ENCODE measurements around the gene SLC6A13.

SLC6A13 gene

DNA sequence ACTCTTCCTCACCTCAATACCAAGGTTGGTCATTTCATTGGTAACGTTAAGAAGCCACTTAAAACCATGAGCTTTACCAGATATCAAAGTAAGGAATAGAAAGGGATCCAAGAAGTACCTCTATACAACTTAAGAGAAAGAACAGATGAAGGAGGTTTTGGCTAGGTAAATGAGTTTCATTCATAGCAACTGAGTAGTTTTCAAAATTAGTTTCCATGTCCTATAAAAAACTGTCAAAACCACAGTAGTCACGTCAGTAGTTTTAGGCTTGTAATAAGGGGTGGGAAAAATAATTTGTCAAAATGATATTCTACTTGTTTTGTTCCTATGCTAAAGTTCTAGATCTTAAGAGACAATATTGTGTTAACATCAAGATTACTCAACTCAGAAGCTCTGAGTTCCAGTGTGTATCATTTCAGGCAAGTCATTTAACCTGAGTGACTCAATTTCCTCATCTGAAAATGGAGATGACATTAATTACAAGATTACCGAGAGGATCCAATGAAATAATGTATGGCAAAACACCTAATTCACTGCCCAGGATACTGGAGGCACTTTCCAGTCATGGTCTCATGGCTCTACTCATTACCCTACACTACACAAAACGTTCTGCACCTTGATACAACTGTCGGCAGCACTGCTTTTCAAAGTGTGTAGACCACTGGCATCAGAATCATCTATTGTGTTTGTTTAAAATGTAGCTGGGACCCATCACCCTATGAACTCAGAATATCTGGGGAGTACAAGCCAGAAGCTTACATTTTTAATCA is 24.1 kb upstream of the SLC6A13 start:
- H3K9me3 Mint-ChIP-seq: no peaks in the 10 kb centered on the region
- no peak overlapping the region for H3K4me3 Mint-ChIP-seq
- no peak overlapping the region for H3K27ac Mint-ChIP-seq
- no peak for DNase-seq
- peaks cover 65% of the 10 kb centered on the region for H3K36me3 Mint-ChIP-seq (ENCODE audit: low read depth)
- no peaks in the 10 kb centered on the region for H3K27me3 Mint-ChIP-seq (ENCODE audit: low read depth, poor library complexity)
- H3K4me1 Mint-ChIP-seq: no peaks in the 10 kb centered on the region
- TF ChIP-seq, protein P1, sequence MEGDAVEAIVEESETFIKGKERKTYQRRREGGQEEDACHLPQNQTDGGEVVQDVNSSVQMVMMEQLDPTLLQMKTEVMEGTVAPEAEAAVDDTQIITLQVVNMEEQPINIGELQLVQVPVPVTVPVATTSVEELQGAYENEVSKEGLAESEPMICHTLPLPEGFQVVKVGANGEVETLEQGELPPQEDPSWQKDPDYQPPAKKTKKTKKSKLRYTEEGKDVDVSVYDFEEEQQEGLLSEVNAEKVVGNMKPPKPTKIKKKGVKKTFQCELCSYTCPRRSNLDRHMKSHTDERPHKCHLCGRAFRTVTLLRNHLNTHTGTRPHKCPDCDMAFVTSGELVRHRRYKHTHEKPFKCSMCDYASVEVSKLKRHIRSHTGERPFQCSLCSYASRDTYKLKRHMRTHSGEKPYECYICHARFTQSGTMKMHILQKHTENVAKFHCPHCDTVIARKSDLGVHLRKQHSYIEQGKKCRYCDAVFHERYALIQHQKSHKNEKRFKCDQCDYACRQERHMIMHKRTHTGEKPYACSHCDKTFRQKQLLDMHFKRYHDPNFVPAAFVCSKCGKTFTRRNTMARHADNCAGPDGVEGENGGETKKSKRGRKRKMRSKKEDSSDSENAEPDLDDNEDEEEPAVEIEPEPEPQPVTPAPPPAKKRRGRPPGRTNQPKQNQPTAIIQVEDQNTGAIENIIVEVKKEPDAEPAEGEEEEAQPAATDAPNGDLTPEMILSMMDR (IDR thresholded peaks at IDR 0.05): no peak

DNA sequence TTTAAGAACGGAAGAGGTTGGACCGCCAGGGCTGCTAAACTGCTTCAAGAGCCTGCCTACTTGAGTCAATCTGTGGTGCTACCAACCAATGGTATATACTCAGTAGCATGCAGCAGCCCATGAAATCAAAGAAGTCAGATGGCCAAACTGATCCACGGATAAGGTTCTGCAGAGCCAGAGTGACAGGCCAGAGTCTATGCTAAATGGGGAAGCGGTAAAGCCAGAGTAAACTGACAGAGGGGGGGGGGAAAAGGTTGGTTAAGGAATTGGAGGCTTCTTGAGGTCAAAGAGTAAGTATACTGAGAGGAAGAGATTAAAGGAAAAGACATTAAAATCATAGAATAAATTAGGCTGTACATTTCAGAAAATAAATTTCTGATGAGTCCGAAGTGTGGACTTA is 15.4 kb upstream of the SLC6A13 start:
- H3K9me3 Mint-ChIP-seq: no peaks in the 10 kb centered on the region
- H3K4me1 Mint-ChIP-seq: no peaks in the 10 kb centered on the region
- no peak overlapping the region for H3K27ac Mint-ChIP-seq
- TF ChIP-seq, protein P1 (IDR thresholded peaks at IDR 0.05): no peak
- DNase-seq: no peak
- H3K4me3 Mint-ChIP-seq: no peak overlapping the region
- no peaks in the 10 kb centered on the region for H3K27me3 Mint-ChIP-seq (ENCODE audit: low read depth, poor library complexity)
- peaks cover 33% of the 10 kb centered on the region for H3K36me3 Mint-ChIP-seq (ENCODE audit: low read depth)

DNA sequence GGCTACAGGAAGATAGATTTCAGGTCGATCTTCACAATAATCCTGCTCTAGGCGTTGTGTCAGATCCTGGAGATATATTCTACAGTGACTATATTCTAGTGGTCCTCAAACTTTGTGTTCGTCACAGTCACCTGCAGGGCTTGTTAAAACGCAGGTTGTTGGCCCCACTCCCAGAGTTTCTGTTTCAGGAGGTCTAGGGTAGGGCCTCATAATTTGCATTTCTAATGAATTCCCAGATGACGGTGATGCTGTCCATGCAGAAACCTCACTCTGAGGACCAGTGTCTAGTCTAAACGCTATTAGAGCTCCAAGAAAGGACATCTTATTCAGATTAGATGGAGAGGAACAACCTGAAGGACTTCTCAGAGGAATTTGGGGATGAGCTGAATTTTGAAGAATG is 13.2 kb upstream of the SLC6A13 start:
- TF ChIP-seq, protein P1 (IDR thresholded peaks at IDR 0.05): no peak

DNA sequence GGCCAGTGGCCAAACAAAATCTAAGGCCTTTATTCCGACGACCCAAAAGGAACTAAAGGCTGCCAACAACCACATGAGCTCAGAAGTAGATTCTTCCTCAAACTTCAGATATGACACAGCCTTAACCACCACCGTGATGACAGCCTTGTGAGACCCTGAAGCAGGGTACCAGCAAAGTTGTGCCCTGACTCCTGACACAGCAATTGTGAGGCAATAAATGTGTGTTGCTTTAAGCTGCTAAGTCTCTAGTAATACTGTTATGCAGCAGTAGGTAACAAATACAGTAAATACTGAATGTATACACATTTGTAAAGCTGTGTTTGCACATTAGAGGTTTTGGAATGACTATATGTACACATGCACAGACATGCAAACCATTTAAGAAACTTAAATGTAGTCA is 10.7 kb upstream of the SLC6A13 start:
- no peak for DNase-seq

More for the DNA sequence above, 13.2 kb upstream of the SLC6A13 start:
- Mint-ChIP-seq H3K27ac (no peak overlapping the region), H3K9me3 (no peaks in the 10 kb centered on the region), H3K4me1 (no peaks in the 10 kb centered on the region), H3K4me3 (no peak overlapping the region), H3K27me3 (ENCODE audit: low read depth, poor library complexity) (no peaks in the 10 kb centered on the region), H3K36me3 (ENCODE audit: low read depth) (peaks cover 31% of the 10 kb centered on the region)
- DNase-seq: no peak

DNA sequence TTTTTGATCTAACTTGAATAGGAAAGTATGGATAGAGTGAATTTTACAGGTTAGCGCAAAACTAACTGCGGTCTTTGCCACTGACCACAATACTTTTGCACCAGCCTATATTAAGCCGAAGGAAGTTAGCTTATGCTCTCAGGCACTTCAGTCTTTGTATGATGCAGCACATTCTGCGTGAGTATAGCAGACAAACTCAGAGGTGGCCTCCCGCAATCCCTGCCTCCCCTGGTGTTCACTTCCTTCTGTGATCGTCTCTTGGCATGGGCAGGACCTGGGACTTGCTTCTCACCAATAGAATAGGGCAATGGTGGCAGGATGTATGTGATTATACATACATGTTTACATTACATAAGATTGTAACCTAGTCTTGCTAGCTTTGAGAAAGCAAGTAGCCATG is 10.3 kb upstream of the SLC6A13 start:
- no peak for DNase-seq
- peaks cover 8% of the 10 kb centered on the region for H3K36me3 Mint-ChIP-seq (ENCODE audit: low read depth)

More for the DNA sequence above, 10.7 kb upstream of the SLC6A13 start:
- TF ChIP-seq, protein P1 (IDR thresholded peaks at IDR 0.05): no peak
- Mint-ChIP-seq H3K9me3 (no peaks in the 10 kb centered on the region), H3K4me1 (peaks cover 14% of the 10 kb centered on the region), H3K36me3 (ENCODE audit: low read depth) (peaks cover 13% of the 10 kb centered on the region), H3K27ac (no peak overlapping the region), H3K4me3 (no peak overlapping the region), H3K27me3 (ENCODE audit: low read depth, poor library complexity) (no peaks in the 10 kb centered on the region)

More for the DNA sequence above, 10.3 kb upstream of the SLC6A13 start:
- Mint-ChIP-seq H3K4me3 (no peak overlapping the region), H3K9me3 (no peaks in the 10 kb centered on the region), H3K27ac (no peak overlapping the region), H3K27me3 (ENCODE audit: low read depth, poor library complexity) (no peaks in the 10 kb centered on the region), H3K4me1 (peaks cover 19% of the 10 kb centered on the region)
- TF ChIP-seq, protein P1 (IDR thresholded peaks at IDR 0.05): no peak
